Mesenchymal stem cell (in vitro differentiated cells and primary cell): ENCODE measurements around the gene PDP2.
"Not testable (repeated sequence)": the region's sequence is repeated elsewhere in the genome, so short reads cannot be mapped to it uniquely, and the experiment has no call there.

Experiments used
- DNase-seq: peaks from one replicate; pipeline ENCODE4 v3.0.0-alpha.2; 2013
- H2AFZ ChIP-seq: one replicate; pipeline ENCODE4 v1.6.1; 2013; ENCODE audit warnings: low read depth, mild to moderate bottlenecking, control low read depth, inconsistent platforms, low read length, moderate library complexity
- H2AK5ac ChIP-seq: 2 replicates; pipeline ENCODE4 v1.6.1; 2013; ENCODE audit warnings: low read length, moderate library complexity, mild to moderate bottlenecking, inconsistent platforms; ENCODE audit not compliant: severe bottlenecking
- H2BK120ac ChIP-seq: one replicate; pipeline ENCODE4 v1.6.1; 2013; ENCODE audit warnings: low read depth, mild to moderate bottlenecking, inconsistent platforms, low read length, moderate library complexity
- H2BK12ac ChIP-seq, 2 experiments: one replicate each; pipeline ENCODE4 v1.6.1; 2013; ENCODE audit warnings: inconsistent platforms in 2 of 2, low read length in 2 of 2, mild to moderate bottlenecking in 2 of 2, moderate library complexity in 2 of 2, control low read depth in 1 of 2
- H2BK15ac ChIP-seq: one replicate; pipeline ENCODE4 v1.6.1; 2013; ENCODE audit warnings: mild to moderate bottlenecking, low read depth, inconsistent platforms; ENCODE audit not compliant: poor library complexity, severe bottlenecking
- H2BK5ac ChIP-seq: 2 replicates; pipeline ENCODE4 v1.6.1; 2013; ENCODE audit warnings: low read depth, mild to moderate bottlenecking, low read length, control low read depth, inconsistent platforms; ENCODE audit not compliant: poor library complexity, severe bottlenecking
- H3K14ac ChIP-seq, 2 experiments: one replicate each; pipeline ENCODE4 v1.6.1; 2013; ENCODE audit warnings: inconsistent platforms in 2 of 2, low read length in 2 of 2, control low read depth in 1 of 2, mild to moderate bottlenecking in 1 of 2, moderate library complexity in 1 of 2
- H3K18ac ChIP-seq, 2 experiments: one replicate each; pipeline ENCODE4 v1.6.1; 2013; ENCODE audit warnings: inconsistent platforms in 2 of 2, low read length in 2 of 2, control low read depth in 1 of 2, low read depth in 1 of 2, mild to moderate bottlenecking in 1 of 2
- H3K23ac ChIP-seq, 2 experiments: one replicate each; pipeline ENCODE4 v1.6.1; 2013; ENCODE audit warnings: inconsistent platforms in 2 of 2, low read length in 2 of 2, mild to moderate bottlenecking in 2 of 2, moderate library complexity in 2 of 2, control low read depth in 1 of 2
- H3K27ac ChIP-seq: 2 replicates; pipeline ENCODE4 v1.5.1; 2013; ENCODE audit warnings: mild to moderate bottlenecking, moderate library complexity, low read length, control low read depth, inconsistent platforms; ENCODE audit not compliant: poor library complexity, severe bottlenecking
- H3K27me3 ChIP-seq, 2 experiments: 2 replicates each; pipeline versions ENCODE4 v1.6.1 to v1.7.0; 2013; ENCODE audit warnings: low read length in 2 of 2, mild to moderate bottlenecking in 2 of 2, moderate library complexity in 2 of 2, control low read depth in 1 of 2, inconsistent platforms in 1 of 2; ENCODE audit not compliant: control insufficient read depth in 1 of 2, insufficient read depth in 1 of 2
- H3K36me3 ChIP-seq, 2 experiments: 2 replicates each; pipeline versions ENCODE4 v1.6.1 to v1.7.0; 2013; ENCODE audit warnings: low read length in 2 of 2, control low read depth in 1 of 2, inconsistent platforms in 1 of 2, low read depth in 1 of 2, mild to moderate bottlenecking in 1 of 2; ENCODE audit not compliant: insufficient read depth in 2 of 2, control insufficient read depth in 1 of 2
- H3K4ac ChIP-seq, 2 experiments: one replicate each; pipeline ENCODE4 v1.6.1; 2013; ENCODE audit warnings: inconsistent platforms in 2 of 2, low read length in 2 of 2, mild to moderate bottlenecking in 2 of 2, moderate library complexity in 2 of 2, control low read depth in 1 of 2, low read depth in 1 of 2
- H3K4me1 ChIP-seq: 2 replicates; pipeline ENCODE4 v1.6.1; 2013; ENCODE audit warnings: low read depth, low read length, control low read depth; ENCODE audit not compliant: control insufficient read depth, insufficient read depth
- H3K4me2 ChIP-seq: 2 replicates; pipeline ENCODE4 v1.6.1; 2013; ENCODE audit warnings: low read length, mild to moderate bottlenecking, inconsistent platforms; ENCODE audit not compliant: poor library complexity, severe bottlenecking
- H3K4me3 ChIP-seq, 2 experiments: 2 replicates each; pipeline versions ENCODE4 v1.5.1 to v1.7.0; 2013; ENCODE audit warnings: low read length in 2 of 2, mild to moderate bottlenecking in 2 of 2, control low read depth in 1 of 2, low read depth in 1 of 2; ENCODE audit not compliant: insufficient read depth in 1 of 2
- H3K79me1 ChIP-seq: replicated peaks from 2 replicates; pipeline ENCODE4 v1.6.1; 2013; ENCODE audit warnings: mild to moderate bottlenecking, control low read depth, low read length, inconsistent platforms; ENCODE audit not compliant: poor library complexity, severe bottlenecking
- H3K9ac ChIP-seq: 2 replicates; pipeline ENCODE4 v1.7.0; 2013; ENCODE audit warnings: mild to moderate bottlenecking, low read length, moderate library complexity
- H3K9me3 ChIP-seq: 2 replicates; pipeline ENCODE4 v1.7.0; 2013; ENCODE audit warnings: mild to moderate bottlenecking, low read length; ENCODE audit not compliant: control insufficient read depth
- H4K8ac ChIP-seq: one replicate; pipeline ENCODE4 v1.6.1; 2013; ENCODE audit warnings: inconsistent platforms, mild to moderate bottlenecking, low read length, moderate library complexity
- H4K91ac ChIP-seq: one replicate; pipeline ENCODE4 v1.6.1; 2013; ENCODE audit warnings: mild to moderate bottlenecking, low read length, inconsistent platforms
- WGBS: methylation state at CpG from one replicate; pipeline ENCODE4 v1.1.7; 2013; ENCODE audit warnings: mixed read lengths; 5-methylcytosine and 5-hydroxymethylcytosine counted together

Gene PDP2

GRCh38 chr16:66895999-66896398 lies 15.7 kb downstream of the PDP2 start:
- WGBS: 95% methylated on average over 3 of the region's 3 CpGs
- no peak for DNase-seq

GRCh38 chr16:66896682-66897081 lies 16.4 kb downstream of the PDP2 start:
- H2BK15ac ChIP-seq, H3K23ac ChIP-seq, H2AFZ ChIP-seq, H2BK12ac ChIP-seq, H3K4me2 ChIP-seq, DNase-seq, H3K4me3 ChIP-seq, H4K8ac ChIP-seq, H3K14ac ChIP-seq, H2AK5ac ChIP-seq, H3K4ac ChIP-seq, H2BK5ac ChIP-seq, H3K27me3 ChIP-seq, H3K18ac ChIP-seq, H3K36me3 ChIP-seq, H4K91ac ChIP-seq, H3K79me1 ChIP-seq, H3K9ac ChIP-seq, H3K9me3 ChIP-seq, H2BK120ac ChIP-seq, H3K27ac ChIP-seq: not testable (repeated sequence)
- WGBS: 73% methylated on average over 5 of the region's 5 CpGs
- H3K4me1 ChIP-seq: peaks cover 30% of the 10 kb centered on the region

More at GRCh38 chr16:66895999-66896398, 15.7 kb downstream of the PDP2 start:
- no peak overlapping the region for H3K4ac ChIP-seq
- no peaks in the 10 kb centered on the region for H3K9me3 ChIP-seq
- no peak overlapping the region for H3K4me2 ChIP-seq
- peak overlapping the region; percentile 9 for H4K8ac ChIP-seq
- H2BK120ac ChIP-seq: no peak overlapping the region
- no peak overlapping the region for H3K4me3 ChIP-seq
- H2AK5ac ChIP-seq: peak overlapping the region; percentile 6
- no peak overlapping the region for H2BK15ac ChIP-seq
- H2AFZ ChIP-seq: no peak overlapping the region
- peak overlapping the region; percentile 23 for H3K9ac ChIP-seq
- H4K91ac ChIP-seq: peak overlapping the region; percentile 76
- H3K27me3 ChIP-seq: no peaks in the 10 kb centered on the region
- H3K18ac ChIP-seq: no peak overlapping the region
- H3K36me3 ChIP-seq: peaks cover 3 to 8% of the 10 kb centered on the region in 2 experiments
- no peak overlapping the region for H3K23ac ChIP-seq
- H3K4me1 ChIP-seq: peaks cover 27% of the 10 kb centered on the region
- H2BK12ac ChIP-seq: peak overlapping the region in 1 of 2 experiments; percentile 38
- peaks cover 4% of the 10 kb centered on the region for H3K79me1 ChIP-seq
- no peak overlapping the region for H3K14ac ChIP-seq
- no peak overlapping the region for H2BK5ac ChIP-seq
- H3K27ac ChIP-seq: no peak overlapping the region

GRCh38 chr16:66898207-66898606 lies 17.9 kb downstream of the PDP2 start:
- Histone ChIP-seq H3K18ac (no peak overlapping the region), H3K4me1 (peaks cover 28% of the 10 kb centered on the region), H3K14ac (no peak overlapping the region), H4K91ac (no peak overlapping the region), H2AFZ (no peak overlapping the region), H2BK12ac (no peak overlapping the region), H3K27me3 (peaks cover 0 to 2% of the 10 kb centered on the region in 2 experiments), H3K23ac (no peak overlapping the region), H3K4ac (no peak overlapping the region), H2BK120ac (no peak overlapping the region), H4K8ac (no peak overlapping the region), H2AK5ac (no peak overlapping the region), H3K36me3 (peaks cover 3 to 4% of the 10 kb centered on the region in 2 experiments), H2BK15ac (no peak overlapping the region), H3K4me3 (no peak overlapping the region), H3K9ac (no peak overlapping the region), H3K9me3 (no peaks in the 10 kb centered on the region), H3K27ac (no peak overlapping the region), H3K79me1 (no peaks in the 10 kb centered on the region), H3K4me2 (no peak overlapping the region), H2BK5ac (no peak overlapping the region)
- WGBS: 95% methylated on average over 2 of the region's 3 CpGs
- DNase-seq: peak; percentile 62

- Histone ChIP-seq H3K4me3 (no peak overlapping the region), H3K27ac (no peak overlapping the region), H3K14ac (no peak overlapping the region), H4K8ac (no peak overlapping the region), H2AFZ (no peak overlapping the region), H3K4me2 (no peak overlapping the region), H2BK12ac (peak overlapping the region; percentile 60 to 80), H3K79me1 (no peaks in the 10 kb centered on the region), H3K9ac (no peak overlapping the region), H3K9me3 (no peaks in the 10 kb centered on the region), H3K4ac (peak overlapping the region; percentile 16 to 71), H2BK15ac (peak overlapping the region; percentile 96), H3K27me3 (peaks cover 0 to 3% of the 10 kb centered on the region in 2 experiments), H2BK120ac (peak overlapping the region; percentile 7), H3K18ac (peak overlapping the region; percentile 29 to 98), H3K36me3 (peaks cover 2 to 4% of the 10 kb centered on the region in 2 experiments), H3K23ac (peak overlapping the region in 1 of 2 experiments; percentile 6), H3K4me1 (peaks cover 28% of the 10 kb centered on the region), H4K91ac (peak overlapping the region; percentile 76), H2AK5ac (peak overlapping the region; percentile 43), H2BK5ac (no peak overlapping the region)
- WGBS: 95% methylated on average over 2 of the region's 2 CpGs
- no peak for DNase-seq
Observed at GRCh38 chr16:66898933-66899309, 18.6 kb downstream of the PDP2 start.
